HG03135 (cell line): ENCODE results near the gene PRKRIP1.
"Not testable (repeated sequence)": the region's sequence is repeated elsewhere in the genome, so short reads cannot be mapped to it uniquely, and the experiment has no call there.

Experiments used
- ATAC-seq: cut with Tn5 transposase; IDR thresholded peaks from one replicate; pipeline ENCODE4 v1.9.1; 2021; ENCODE audit warnings: mild to moderate bottlenecking, moderate library complexity; ENCODE audit not compliant: unreplicated experiment

PRKRIP1 gene, protein sequence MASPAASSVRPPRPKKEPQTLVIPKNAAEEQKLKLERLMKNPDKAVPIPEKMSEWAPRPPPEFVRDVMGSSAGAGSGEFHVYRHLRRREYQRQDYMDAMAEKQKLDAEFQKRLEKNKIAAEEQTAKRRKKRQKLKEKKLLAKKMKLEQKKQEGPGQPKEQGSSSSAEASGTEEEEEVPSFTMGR

GRCh38 chr7:102395873-102396709 is at the start of gene PRKRIP1:
PRKRIP1 (plus strand) TSS chr7:102396363; CDS start chr7:102396412, 49 bp downstream.
- peak; percentile 94 for ATAC-seq

- not testable (repeated sequence) for ATAC-seq
Observed at GRCh38 chr7:102346983-102347382, 49.2 kb upstream of the PRKRIP1 start.

GRCh38 chr7:102356344-102356743 is 39.8 kb upstream of the PRKRIP1 start, which contains the start of gene SPDYE6:
SPDYE6 (minus strand) TSS chr7:102356444; CDS start chr7:102356023, 421 bp downstream.
- not testable (repeated sequence) for ATAC-seq

DNA sequence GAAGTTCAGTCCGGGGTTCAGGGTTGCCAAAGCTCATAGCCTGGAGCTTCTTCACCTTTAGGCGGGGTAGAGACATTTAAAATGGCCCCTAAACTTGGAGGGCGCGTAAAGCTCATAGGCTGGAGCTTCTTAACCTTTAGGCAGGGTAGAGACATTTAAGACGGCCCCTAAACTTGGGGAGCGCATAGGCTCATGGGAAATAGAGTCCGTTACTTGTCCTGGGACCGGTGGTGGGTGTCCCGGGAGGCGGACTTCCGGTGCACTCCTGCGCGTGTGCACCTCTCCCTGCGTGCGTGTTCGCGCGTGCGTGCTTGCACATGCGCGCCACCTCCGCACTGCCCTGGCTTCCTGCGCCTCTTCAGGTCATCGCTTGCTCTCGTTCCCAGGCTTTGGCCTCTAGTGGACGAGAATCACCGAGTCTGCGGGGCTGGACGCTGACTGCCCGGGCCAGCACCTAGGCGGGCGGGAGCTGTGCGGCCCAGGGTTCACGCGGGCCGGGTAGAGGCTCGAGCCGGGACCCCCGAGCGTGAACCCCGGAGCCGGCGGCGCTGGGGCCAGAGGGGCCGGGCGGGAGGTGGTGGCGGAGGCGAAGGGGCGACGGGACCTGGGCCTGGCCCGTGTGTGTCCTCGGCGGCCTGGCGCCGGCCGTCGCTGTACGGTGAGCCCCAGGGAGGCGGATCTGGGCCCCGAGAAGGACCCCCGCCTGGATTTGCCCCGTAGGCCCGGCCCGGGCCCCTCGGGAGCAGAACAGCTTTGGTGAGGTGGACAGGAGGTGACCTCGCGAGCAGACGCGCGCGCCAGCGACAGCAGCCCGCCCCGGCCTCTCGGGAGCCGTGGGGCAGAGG is 32.4 kb upstream of the PRKRIP1 start:
- ATAC-seq: peak; percentile 99

DNA sequence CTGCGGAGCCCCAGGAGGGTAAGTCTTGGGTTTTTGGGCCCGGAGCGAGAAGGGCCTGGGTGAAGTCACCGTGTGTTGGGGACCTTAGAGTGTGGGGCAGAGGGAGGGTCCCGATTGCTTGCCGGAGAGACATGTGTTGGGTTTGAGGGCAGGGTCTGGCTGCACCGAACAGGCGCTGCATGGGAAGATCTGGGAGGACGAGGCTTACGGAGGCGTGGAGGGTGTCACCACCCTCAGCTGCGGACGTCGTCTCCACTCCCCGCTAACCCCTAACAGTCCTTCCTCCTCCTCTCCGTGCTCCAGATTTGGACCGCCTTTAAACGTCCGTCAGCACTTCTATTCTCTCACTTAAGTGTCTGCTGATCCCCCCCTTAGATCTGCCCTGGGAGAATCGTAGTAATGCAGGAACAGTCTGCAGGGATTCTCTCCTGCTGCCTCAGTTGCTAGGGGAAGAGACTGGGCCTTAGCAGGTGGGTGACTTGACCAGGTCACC is 31.7 kb upstream of the PRKRIP1 start:
- not testable (repeated sequence) for ATAC-seq

DNA sequence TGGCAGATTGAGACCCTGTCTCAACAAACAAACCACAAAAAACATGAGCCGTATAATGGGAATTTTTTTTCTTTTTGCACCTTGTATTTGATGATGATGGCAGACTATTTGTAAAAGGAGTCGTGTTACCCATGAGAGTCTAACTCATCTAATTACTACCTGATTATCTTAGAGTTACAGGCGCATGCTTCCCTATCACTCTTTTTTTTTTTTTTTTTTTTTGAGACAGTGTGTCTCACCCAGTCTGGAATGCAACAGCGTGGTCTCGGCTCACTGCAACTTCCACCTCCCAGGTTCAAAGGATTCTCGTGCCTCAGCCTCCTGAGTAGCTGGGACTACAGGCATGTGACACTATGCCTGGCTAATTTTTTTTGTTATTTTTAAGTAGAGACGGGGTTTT is 30.8 kb upstream of the PRKRIP1 start:
- not testable (repeated sequence) for ATAC-seq

DNA sequence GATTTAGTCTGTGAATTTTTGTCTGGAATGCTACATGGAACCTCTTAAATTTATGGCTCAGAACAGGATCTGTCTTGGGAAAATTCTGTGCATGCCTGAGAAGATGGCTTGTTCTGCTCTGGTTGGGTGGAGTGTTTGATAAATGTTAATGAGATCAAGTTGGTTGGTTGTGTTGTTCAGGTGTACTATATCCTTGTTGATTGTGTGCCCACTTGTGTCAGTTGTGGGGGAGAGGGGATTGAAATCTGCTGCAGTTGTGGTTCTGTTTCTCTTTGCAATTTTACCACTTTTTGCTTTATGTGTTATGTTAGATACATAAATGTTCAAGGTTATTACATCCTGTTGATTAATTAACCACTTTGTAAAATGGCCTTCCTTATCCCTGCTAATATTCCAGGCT is 26.1 kb upstream of the PRKRIP1 start:
- not testable (repeated sequence) for ATAC-seq

GRCh38 chr7:102372796-102373195 is 23.4 kb upstream of the PRKRIP1 start:
- not testable (repeated sequence) for ATAC-seq

DNA sequence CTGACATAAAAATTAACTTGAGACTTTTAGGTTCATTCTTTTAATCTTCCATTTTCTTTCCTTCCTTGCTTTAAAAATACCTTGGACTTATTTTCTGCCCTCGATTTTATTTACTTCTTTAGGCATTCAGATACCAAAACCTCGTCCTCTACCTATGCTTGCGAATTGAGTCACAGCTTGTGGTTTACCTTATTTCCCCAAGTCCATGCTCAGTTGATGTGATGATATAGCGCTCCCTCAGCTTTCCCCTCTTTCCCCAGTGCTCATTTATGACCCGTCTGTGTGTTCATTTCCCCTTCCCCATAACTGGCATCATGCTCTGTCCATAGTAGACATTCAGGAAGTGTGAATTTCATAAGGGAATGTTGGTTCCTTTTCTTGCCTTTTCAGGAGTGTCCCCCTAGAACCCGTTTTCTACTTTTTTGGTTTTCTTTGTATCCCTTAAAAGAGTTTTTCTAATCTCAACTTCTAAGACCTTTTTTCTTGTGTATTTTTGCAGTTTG is 19.1 kb upstream of the PRKRIP1 start:
- no peak for ATAC-seq

GRCh38 chr7:102380837-102381236 is 15.3 kb upstream of the PRKRIP1 start:
- ATAC-seq: not testable (repeated sequence)

- not testable (repeated sequence) for ATAC-seq
Observed at GRCh38 chr7:102381696-102382425, 14.3 kb upstream of the PRKRIP1 start.

DNA sequence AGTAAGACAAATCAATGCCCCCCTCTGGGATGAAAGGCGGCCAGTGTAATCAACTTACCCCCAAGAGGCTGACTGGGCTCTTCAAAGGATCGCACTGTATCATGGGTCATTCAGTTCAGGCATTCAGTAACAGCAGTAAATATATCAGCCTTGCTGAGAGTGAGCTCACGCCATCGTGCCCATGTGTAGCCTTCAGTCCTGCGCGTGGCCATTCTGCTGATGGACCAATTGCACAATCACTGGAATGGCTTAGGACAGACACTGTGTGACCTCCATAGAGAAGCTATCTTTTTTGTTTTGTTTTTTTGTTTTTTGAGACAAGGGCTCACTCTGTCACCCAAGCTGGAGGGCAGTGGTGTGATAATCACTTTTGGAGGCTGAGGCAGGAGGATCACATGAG is 9.1 kb upstream of the PRKRIP1 start:
- ATAC-seq: no peak

DNA sequence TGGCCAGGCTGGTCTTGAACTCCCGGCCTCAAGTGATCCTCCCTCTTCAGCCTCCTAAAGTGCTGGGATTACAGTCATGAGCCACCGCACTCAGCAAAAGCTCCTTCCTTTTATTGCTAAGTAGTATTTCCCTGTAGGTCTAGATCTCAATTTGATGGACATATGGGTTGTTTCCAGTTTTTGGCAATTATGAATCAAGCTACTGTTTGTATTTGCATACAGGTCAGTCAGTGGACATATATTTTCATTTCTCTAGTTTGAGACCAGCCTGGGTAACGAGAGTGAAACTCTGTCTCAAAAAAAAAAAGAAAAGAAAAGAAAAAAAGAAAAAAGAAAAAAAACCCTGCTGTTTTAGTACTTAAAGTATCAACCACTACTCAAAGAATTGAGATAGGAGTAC is 6.4 kb upstream of the PRKRIP1 start:
- no peak for ATAC-seq

GRCh38 chr7:102390697-102391484 is 5.3 kb upstream of the PRKRIP1 start:
- no peak for ATAC-seq

DNA sequence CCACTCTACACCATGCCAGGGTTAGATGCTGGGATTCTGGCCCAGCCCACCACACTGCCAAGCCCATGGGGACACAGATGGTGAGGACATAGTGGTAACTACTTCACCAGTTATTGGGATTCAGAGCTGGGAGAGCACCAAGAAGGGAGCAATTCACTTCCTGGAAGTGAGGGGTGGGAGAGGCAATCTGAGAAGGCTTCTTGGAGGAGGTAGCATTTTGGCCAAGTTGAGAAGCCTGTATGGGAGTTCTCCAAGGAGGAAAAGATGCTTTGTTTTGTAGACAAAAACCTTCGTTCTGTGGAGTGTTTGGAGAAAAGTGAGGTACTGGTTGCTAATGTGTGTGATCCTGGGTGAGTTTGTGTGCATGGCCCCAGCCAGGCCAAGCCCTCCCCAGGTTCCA is 3.8 kb upstream of the PRKRIP1 start:
- no peak for ATAC-seq

DNA sequence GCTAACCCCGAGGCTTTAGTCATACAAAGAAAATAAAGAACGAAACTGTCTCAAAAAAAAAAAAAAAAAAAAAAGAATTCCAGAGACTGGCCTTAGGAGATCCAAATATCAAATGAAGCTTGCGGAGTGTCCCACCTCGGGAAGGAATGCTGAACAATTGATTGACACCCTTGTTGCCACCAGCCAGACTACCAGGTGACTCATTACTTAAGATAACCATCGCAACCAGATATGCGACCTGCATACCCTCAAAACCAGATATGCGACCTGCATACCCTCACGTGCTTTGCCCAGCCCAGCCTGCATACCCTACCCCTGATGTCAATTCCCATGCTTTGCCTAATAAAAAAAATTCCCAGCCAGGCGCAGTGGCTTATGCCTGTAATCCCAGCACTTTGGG is 2.7 kb upstream of the PRKRIP1 start:
- ATAC-seq: no peak

GRCh38 chr7:102395592-102395872 is 631 bp upstream of the PRKRIP1 start:
- ATAC-seq: no peak

DNA sequence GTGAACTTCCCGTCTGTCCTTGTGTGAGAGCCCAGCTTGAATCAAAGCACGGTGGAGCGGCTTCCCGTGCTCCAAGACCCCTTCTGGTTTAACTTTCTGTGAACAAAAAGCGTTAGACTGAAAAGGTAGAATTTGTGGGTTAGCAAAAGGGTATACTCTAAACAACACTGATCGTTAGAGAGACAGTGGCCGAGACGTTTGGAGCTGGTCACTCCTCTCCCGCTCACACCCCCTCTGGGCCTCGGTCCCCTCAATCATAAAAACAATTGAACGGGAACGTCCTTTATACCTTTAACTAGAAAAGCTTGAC is 502 bp downstream of the PRKRIP1 start:
- ATAC-seq: no peak

- ATAC-seq: no peak
Observed at GRCh38 chr7:102398543-102398942, 2.4 kb downstream of the PRKRIP1 start.

DNA sequence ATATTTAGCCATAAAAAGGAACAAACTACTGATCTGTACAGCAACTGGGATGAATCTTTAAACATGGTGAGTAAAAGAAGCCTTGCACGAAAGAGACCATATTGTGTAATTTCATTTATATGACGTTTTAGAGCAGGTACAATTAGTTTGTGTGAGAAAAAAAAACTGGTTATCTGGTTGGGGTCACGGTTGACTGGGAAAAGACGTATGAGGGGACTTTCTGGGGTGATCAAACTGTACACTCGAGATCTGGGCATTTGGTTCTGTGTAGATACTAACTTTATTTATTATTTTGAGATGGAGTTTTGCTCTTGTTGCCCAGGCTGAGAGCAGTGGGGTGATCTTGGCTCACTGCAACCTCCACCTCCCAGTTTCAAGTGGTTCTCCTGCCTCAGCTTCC is 4.2 kb downstream of the PRKRIP1 start:
- no peak for ATAC-seq
